Inflammatory macrophage (primary cell): ENCODE data around the gene TMCO5A.

Experiments
- DNase-seq, 2 donors: peaks; one replicate each; pipeline ENCODE4 v3.0.0-alpha.2; 2020 to 2022

Gene TMCO5A

GRCh38 chr15:37978231-37978630, 43.8 kb downstream of the TMCO5A start:
- DNase-seq = no peak

GRCh38 chr15:37979671-37980409, 45.4 kb downstream of the TMCO5A start:
- DNase-seq = no peak

DNA sequence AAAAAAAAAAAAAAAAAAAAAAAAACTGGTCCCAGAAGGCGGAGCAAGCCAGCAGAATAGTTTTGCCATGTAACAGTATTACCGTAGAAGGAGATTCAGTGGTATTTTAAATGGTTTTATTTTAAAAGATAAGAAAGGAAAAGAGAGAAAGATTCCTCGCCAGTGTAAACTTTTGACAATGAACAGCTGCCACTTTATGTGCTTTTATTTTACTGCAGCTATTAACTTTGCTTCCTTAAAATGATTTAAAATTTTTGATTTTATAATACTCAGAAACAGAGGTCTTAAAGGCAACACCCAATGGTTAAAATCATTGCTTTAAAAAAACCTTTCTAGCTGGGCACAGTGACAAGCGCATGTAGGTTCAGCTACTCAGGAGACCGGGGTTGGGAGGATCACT, 46.8 kb downstream of the TMCO5A start:
- no peak for DNase-seq

DNA sequence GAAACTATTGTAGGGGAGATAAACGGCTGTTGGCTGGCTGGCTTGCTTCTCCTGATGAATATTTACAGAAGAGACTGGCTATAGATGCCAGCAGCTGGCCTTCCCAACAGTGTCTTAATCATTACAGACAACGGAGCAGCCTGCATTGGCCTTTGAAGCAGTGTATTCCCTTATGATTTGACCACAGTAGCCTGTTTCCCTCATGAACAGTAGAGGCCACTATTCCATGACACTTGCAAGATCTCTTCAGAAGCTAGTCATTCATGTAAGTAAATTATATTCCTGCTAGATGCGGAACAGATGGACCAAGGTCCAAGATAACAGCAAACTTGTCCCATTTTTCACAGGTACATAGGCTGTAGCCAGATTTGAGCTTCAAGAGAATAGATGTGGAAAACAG, 47.3 kb downstream of the TMCO5A start:
- no peak for DNase-seq

DNA sequence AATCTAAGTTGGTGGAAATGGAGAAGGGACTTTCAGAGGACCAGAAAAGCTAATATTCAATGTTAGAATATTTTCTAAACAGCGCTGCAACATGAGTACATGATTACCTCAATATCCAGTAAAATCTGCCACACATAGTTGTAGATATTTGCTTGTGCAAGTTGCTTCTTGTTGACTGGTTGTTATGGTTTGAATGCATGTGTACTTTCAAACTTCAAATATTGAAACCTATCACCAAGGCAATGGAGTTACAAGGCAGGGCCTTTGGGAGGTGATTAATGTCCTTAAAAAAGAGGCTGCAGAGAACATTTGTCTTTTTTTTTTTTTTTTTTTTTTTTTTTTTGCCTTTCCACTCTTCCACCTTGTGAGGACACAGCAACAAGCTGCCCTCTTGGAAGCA, 49.9 kb downstream of the TMCO5A start:
- no peak for DNase-seq

- peak; percentile 75 to 80 for DNase-seq
Observed at GRCh38 chr15:37995461-37996347, 61.3 kb downstream of the TMCO5A start.
